Thymus (tissue), 11 donors: ENCODE measurements around the gene CLRN1. TPM values are rescaled to one million over a fixed set of nuclear protein-coding genes. Genes with fewer than 3 reads are reported as not detected.

ENCODE experiments used
- DNase-seq, 9 donors: peaks; one replicate each; pipeline ENCODE4 v3.0.0-alpha.2; 2013; ENCODE audit warnings: low spot score in 9 of 9, low read depth in 6 of 9, missing footprints in 1 of 9
- H3K27ac ChIP-seq, 2 donors: one replicate each; pipeline ENCODE4 v1.5.1; 2013; ENCODE audit warnings: control low read depth in 1 of 2, low read depth in 1 of 2, low read length in 1 of 2, mild to moderate bottlenecking in 1 of 2, moderate library complexity in 1 of 2
- H3K27me3 ChIP-seq, 2 donors: one replicate each; pipeline ENCODE4 v1.5.1; 2013; ENCODE audit warnings: low read length in 1 of 2; ENCODE audit not compliant: control insufficient read depth in 2 of 2, insufficient read depth in 1 of 2
- H3K36me3 ChIP-seq, 2 donors: one replicate each; pipeline ENCODE4 v1.5.1; 2013; ENCODE audit warnings: low read length in 1 of 2, mild to moderate bottlenecking in 1 of 2, moderate library complexity in 1 of 2; ENCODE audit not compliant: control insufficient read depth in 2 of 2, insufficient read depth in 2 of 2
- H3K4me1 ChIP-seq, 2 donors: one replicate each; pipeline ENCODE4 v1.5.1; 2013; ENCODE audit warnings: low read length in 2 of 2; ENCODE audit not compliant: control insufficient read depth in 2 of 2, insufficient read depth in 2 of 2
- H3K4me3 ChIP-seq, 2 donors: one replicate each; pipeline ENCODE4 v1.5.1; 2013; ENCODE audit warnings: low read length in 2 of 2, control low read depth in 1 of 2, mild to moderate bottlenecking in 1 of 2
- H3K9me3 ChIP-seq, 2 donors: one replicate each; pipeline ENCODE4 v1.5.1; 2013; ENCODE audit warnings: low read length in 1 of 2, mild to moderate bottlenecking in 1 of 2; ENCODE audit not compliant: control insufficient read depth in 2 of 2, insufficient read depth in 1 of 2
- WGBS: extraction: QIAGEN DNeasy Blood & Tissue Kit; methylation state at CpG from one replicate; pipeline ENCODE4 v1.1.7; 2013; 5-methylcytosine and 5-hydroxymethylcytosine counted together
- polyA plus RNA-seq: library from polyadenylated mRNA; stranded (reverse); fragments of 200-250 nt; gene quantifications from one replicate; pipeline ENCODE4 v1.2.3, GENCODE V29; 2013
- total RNA-seq: library from RNA; stranded (reverse); fragments of 120-200 nt; gene quantifications from one replicate; pipeline ENCODE4 v1.2.4, GENCODE V29; 2013
- donor health status: healthy.

The CLRN1 gene
- total and polyA plus RNA-seq, 2 donors, result under 0.01 TPM

GRCh38 chr3:150876611-150877265 lies 95.8 kb downstream of the CLRN1 start:
- H3K36me3 ChIP-seq, result no peaks in the 10 kb centered on the region

More at GRCh38 chr3:150876611-150877265, 95.8 kb downstream of the CLRN1 start:
- H3K4me1 ChIP-seq, result no peaks in the 10 kb centered on the region
- H3K27me3 ChIP-seq, result no peaks in the 10 kb centered on the region
- H3K4me3 ChIP-seq, result no peak overlapping the region
- 96% methylated on average over 6 of the region's 6 CpGs for WGBS
- no peaks in the 10 kb centered on the region for H3K9me3 ChIP-seq
- no peak for DNase-seq
- no peak overlapping the region for H3K27ac ChIP-seq

Other genes with a start within 250 kb of the CLRN1 start
- 24.5 TPM for gene SIAH2, start 209.6 kb downstream of the CLRN1 start, total RNA-seq
- gene SIAH2, start 209.6 kb downstream of the CLRN1 start, polyA plus RNA-seq, result 22.4 TPM
- gene MINDY4B, start 67.3 kb downstream of the CLRN1 start, total RNA-seq, result 0.19 TPM
- not detected for gene MINDY4B, start 67.3 kb downstream of the CLRN1 start, polyA plus RNA-seq
- 1.7 TPM for gene MED12L, start 112.9 kb upstream of the CLRN1 start, total RNA-seq
- 0.30 TPM for gene MED12L, start 112.9 kb upstream of the CLRN1 start, polyA plus RNA-seq
- gene GPR171, start 230.5 kb upstream of the CLRN1 start, total RNA-seq, result 20.6 TPM
- 42.6 TPM for gene GPR171, start 230.5 kb upstream of the CLRN1 start, polyA plus RNA-seq